Neural crest cell (in vitro differentiated cells): ENCODE measurements around the gene SAFB2. TPM values are rescaled to one million over a fixed set of nuclear protein-coding genes. Genes with fewer than 3 reads are reported as not detected.

ENCODE experiments used
- DNase-seq: peaks from one replicate; pipeline ENCODE4 v3.0.0; 2021; ENCODE audit warnings: low read depth, mixed read lengths, low spot score
- H3K27ac Mint-ChIP-seq: one replicate; pipeline ENCODE4 v1.8.0; 2021; ENCODE audit warnings: mild to moderate bottlenecking, mixed read lengths; ENCODE audit not compliant: unreplicated experiment
- H3K27me3 Mint-ChIP-seq: 2 replicates; pipeline ENCODE4 v1.8.0; 2021; ENCODE audit warnings: low read depth, mild to moderate bottlenecking, mixed read lengths
- H3K36me3 Mint-ChIP-seq: 2 replicates; pipeline ENCODE4 v1.8.0; 2021; ENCODE audit warnings: low read depth, mild to moderate bottlenecking, mixed read lengths
- H3K4me1 Mint-ChIP-seq: 2 replicates; pipeline ENCODE4 v1.8.0; 2021; ENCODE audit warnings: mixed read lengths
- H3K4me3 Mint-ChIP-seq: one replicate; pipeline ENCODE4 v1.8.0; 2021; ENCODE audit warnings: mild to moderate bottlenecking, mixed read lengths
- H3K9me3 Mint-ChIP-seq: 2 replicates; pipeline ENCODE4 v1.8.0; 2021; ENCODE audit warnings: mixed read lengths
- CTCF ChIP-seq: fragments of 200-600 bp; sonication (generic); conservative IDR thresholded peaks from 2 replicates; pipeline ENCODE4 v1.5.0; 2021; ENCODE audit warnings: antibody characterized with exemption, mild to moderate bottlenecking
- total RNA-seq: library from RNA; stranded (reverse); gene quantifications from 2 replicates; pipeline ENCODE4 v1.2.1, GENCODE V29; 2021

The SAFB2 gene
- total RNA-seq, 1 donor from 2014 or later, result 103 TPM

GRCh38 chr19:5579286-5579685 is 43.3 kb downstream of the SAFB2 start:
- no peak for DNase-seq
- Mint-ChIP-seq H3K4me1 (peaks cover 10% of the 10 kb centered on the region), H3K4me3 (no peak overlapping the region), H3K36me3 (no peaks in the 10 kb centered on the region), H3K27ac (no peak overlapping the region), H3K9me3 (no peaks in the 10 kb centered on the region), H3K27me3 (no peaks in the 10 kb centered on the region)
- TF ChIP-seq CTCF, result no peak

GRCh38 chr19:5578097-5578846 is 44.3 kb downstream of the SAFB2 start:
- peak; percentile 100 for TF ChIP-seq CTCF
- Mint-ChIP-seq H3K36me3 (no peaks in the 10 kb centered on the region), H3K4me3 (peak overlapping the region; percentile 0), H3K9me3 (no peaks in the 10 kb centered on the region), H3K27me3 (no peaks in the 10 kb centered on the region), H3K27ac (peak overlapping the region; percentile 67), H3K4me1 (peaks cover 10% of the 10 kb centered on the region)
- peak; percentile 87 for DNase-seq

GRCh38 chr19:5575590-5575989 is 47.0 kb downstream of the SAFB2 start:
- no peak for DNase-seq
- peaks cover 4% of the 10 kb centered on the region for H3K27me3 Mint-ChIP-seq
- no peaks in the 10 kb centered on the region for H3K36me3 Mint-ChIP-seq
- peaks cover 14% of the 10 kb centered on the region for H3K4me1 Mint-ChIP-seq
- peaks cover 3% of the 10 kb centered on the region for H3K9me3 Mint-ChIP-seq
- no peak for TF ChIP-seq CTCF
- H3K4me3 Mint-ChIP-seq, result no peak overlapping the region
- no peak overlapping the region for H3K27ac Mint-ChIP-seq

DNA sequence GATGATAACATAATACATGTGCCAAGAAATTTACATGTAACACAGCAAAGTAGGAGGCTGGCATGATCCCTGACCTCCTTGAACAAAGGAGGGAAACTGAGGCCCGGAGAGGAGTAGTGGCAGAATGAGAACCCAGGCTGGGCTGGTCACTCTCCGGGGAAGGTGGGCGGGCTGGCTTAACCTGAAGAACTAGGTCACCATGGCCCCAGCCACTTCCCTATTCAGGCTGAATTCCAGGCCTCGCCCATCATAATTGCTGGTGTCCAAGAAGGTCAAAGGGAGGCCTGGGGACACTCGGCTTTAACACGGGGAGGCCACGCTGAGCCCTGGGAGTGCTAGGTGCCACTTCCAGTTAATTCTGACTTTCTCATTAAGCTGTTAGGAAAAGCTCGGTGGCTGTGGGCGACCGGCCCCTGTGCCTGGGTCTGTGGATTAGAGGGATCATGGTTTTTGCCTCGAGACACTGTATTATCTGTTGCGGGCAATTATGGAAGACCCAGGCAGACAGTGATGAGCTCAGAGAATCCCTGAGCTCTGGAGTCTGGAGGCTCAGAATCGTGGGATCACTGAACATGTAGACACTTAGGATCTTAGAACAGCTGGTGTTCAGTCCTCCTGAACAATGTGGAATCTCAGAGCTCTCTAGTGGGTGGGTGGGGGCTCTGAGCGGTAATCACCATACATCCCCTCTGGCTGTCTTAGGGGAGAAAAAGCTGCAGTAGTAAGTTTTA is 49.9 kb downstream of the SAFB2 start:
- Mint-ChIP-seq H3K27ac (no peak overlapping the region), H3K4me3 (peak overlapping the region; percentile 10), H3K27me3 (peaks cover 23% of the 10 kb centered on the region), H3K9me3 (peaks cover 3% of the 10 kb centered on the region), H3K4me1 (peaks cover 6% of the 10 kb centered on the region), H3K36me3 (no peaks in the 10 kb centered on the region)
- TF ChIP-seq CTCF, result no peak
- no peak for DNase-seq

DNA sequence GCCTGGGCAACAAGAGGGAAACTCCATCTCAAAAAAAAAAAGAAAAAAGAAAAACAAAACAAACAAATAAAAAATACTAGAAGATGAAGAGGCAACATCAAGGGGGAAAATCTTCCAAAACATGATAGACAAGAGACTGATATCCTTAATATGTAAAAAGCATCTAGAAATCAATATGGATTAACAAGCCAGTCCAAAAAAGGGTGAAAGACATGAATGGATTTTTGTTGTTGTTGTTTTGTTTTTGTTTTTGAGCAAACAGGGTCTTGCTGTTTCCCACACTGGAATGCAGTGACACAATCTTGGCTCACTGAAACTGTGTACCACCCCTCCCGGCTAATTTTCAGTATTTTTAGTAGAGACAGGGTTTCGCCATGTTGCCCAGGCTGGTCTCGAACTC is 50.8 kb downstream of the SAFB2 start:
- DNase-seq, result no peak
- Mint-ChIP-seq H3K4me3 (no peak overlapping the region), H3K27me3 (peaks cover 25% of the 10 kb centered on the region), H3K36me3 (no peaks in the 10 kb centered on the region), H3K9me3 (peaks cover 3% of the 10 kb centered on the region), H3K27ac (no peak overlapping the region), H3K4me1 (peaks cover 4% of the 10 kb centered on the region)
- no peak for TF ChIP-seq CTCF
